Measurements from ENCODE around the gene NRG3. TPM values are rescaled to one million over a fixed set of nuclear protein-coding genes. Genes with fewer than 3 reads are reported as not detected.

The NRG3 gene
- total RNA-seq, 1 experiment from 2014 or later: 0.66 TPM

GRCh38 chr10:82212753-82213152 lies 337.8 kb downstream of the NRG3 start:
- no peaks in the 10 kb centered on the region for H3K27me3 Mint-ChIP-seq (ENCODE audit: insufficient read depth, unreplicated experiment)
- no TSS peak for BruUV-seq (replicated peaks)
- no peaks in the 10 kb centered on the region for H3K4me1 Mint-ChIP-seq (ENCODE audit: low read depth, unreplicated experiment)
- Histone ChIP-seq H3K4me3 (ENCODE audit: low read depth, low read length) (no peak overlapping the region), H3K27me3 (replicated peaks; ENCODE audit: control insufficient read depth, insufficient read depth, low read length) (no peaks in the 10 kb centered on the region), H3K36me3 (ENCODE audit: control insufficient read depth, insufficient read depth, low read length) (no peaks in the 10 kb centered on the region), H3K9me3 (no peaks in the 10 kb centered on the region), H3K4me1 (no peaks in the 10 kb centered on the region)
- H3K36me3 Mint-ChIP-seq (ENCODE audit: insufficient read depth, unreplicated experiment): no peaks in the 10 kb centered on the region
- no peak overlapping the region for H3K4me3 Mint-ChIP-seq (ENCODE audit: unreplicated experiment)
- H3K9me3 Mint-ChIP-seq (ENCODE audit: unreplicated experiment): no peaks in the 10 kb centered on the region
- no peak for DNase-seq
- no peak overlapping the region for H3K27ac Mint-ChIP-seq (ENCODE audit: unreplicated experiment)
- CTCF ChIA-PET: no interaction called here
- intact Hi-C loops (cut with micrococcal nuclease; ENCODE audit: unreplicated experiment): no loop called here
- TF ChIP-seq CTCF (IDR thresholded peaks at IDR 0.05; ENCODE audit: insufficient read depth in 1 of 2, low read depth in 1 of 2, low read length in 1 of 2, severe bottlenecking in 1 of 2, unreplicated experiment in 1 of 2): no peak
- POLR2A ChIA-PET: no interaction called here

GRCh38 chr10:82213784-82214183 lies 338.8 kb downstream of the NRG3 start:
- intact Hi-C loops (cut with micrococcal nuclease; ENCODE audit: unreplicated experiment): no loop called here
- Mint-ChIP-seq H3K4me3 (ENCODE audit: unreplicated experiment) (no peak overlapping the region), H3K27ac (ENCODE audit: unreplicated experiment) (no peak overlapping the region), H3K36me3 (ENCODE audit: insufficient read depth, unreplicated experiment) (no peaks in the 10 kb centered on the region), H3K9me3 (ENCODE audit: unreplicated experiment) (no peaks in the 10 kb centered on the region), H3K27me3 (ENCODE audit: insufficient read depth, unreplicated experiment) (no peaks in the 10 kb centered on the region), H3K4me1 (ENCODE audit: low read depth, unreplicated experiment) (no peaks in the 10 kb centered on the region)
- H3K27me3 ChIP-seq (replicated peaks; ENCODE audit: control insufficient read depth, insufficient read depth, low read length): no peaks in the 10 kb centered on the region
- H3K4me3 ChIP-seq (ENCODE audit: low read depth, low read length): no peak overlapping the region
- CTCF ChIA-PET: no interaction called here
- no peak for TF ChIP-seq CTCF (IDR thresholded peaks at IDR 0.05; ENCODE audit: insufficient read depth in 1 of 2, low read depth in 1 of 2, low read length in 1 of 2, severe bottlenecking in 1 of 2, unreplicated experiment in 1 of 2)
- BruUV-seq (replicated peaks): no TSS peak
- no peaks in the 10 kb centered on the region for H3K9me3 ChIP-seq
- no peaks in the 10 kb centered on the region for H3K36me3 ChIP-seq (ENCODE audit: control insufficient read depth, insufficient read depth, low read length)
- no peaks in the 10 kb centered on the region for H3K4me1 ChIP-seq
- POLR2A ChIA-PET: no interaction called here
- DNase-seq: no peak

GRCh38 chr10:82221056-82221455 lies 346.1 kb downstream of the NRG3 start:
- Mint-ChIP-seq H3K36me3 (ENCODE audit: insufficient read depth, unreplicated experiment) (no peaks in the 10 kb centered on the region), H3K27ac (ENCODE audit: unreplicated experiment) (no peak overlapping the region)

More at GRCh38 chr10:82221056-82221455, 346.1 kb downstream of the NRG3 start:
- H3K4me1 Mint-ChIP-seq (ENCODE audit: low read depth, unreplicated experiment): no peaks in the 10 kb centered on the region
- ChIA-PET CTCF (no interaction called here), POLR2A (no interaction called here)
- H3K4me1 ChIP-seq: no peaks in the 10 kb centered on the region
- H3K9me3 ChIP-seq: no peaks in the 10 kb centered on the region
- H3K4me3 ChIP-seq (ENCODE audit: low read depth, low read length): no peak overlapping the region
- no peaks in the 10 kb centered on the region for H3K27me3 ChIP-seq (replicated peaks; ENCODE audit: control insufficient read depth, insufficient read depth, low read length)
- H3K36me3 ChIP-seq (ENCODE audit: control insufficient read depth, insufficient read depth, low read length): no peaks in the 10 kb centered on the region
- intact Hi-C loops (cut with micrococcal nuclease; ENCODE audit: unreplicated experiment): loop anchor here (1.0 kb wide), 1 partner anchor 156 kb away; no protein-coding TSS in a partner anchor
- H3K27me3 Mint-ChIP-seq (ENCODE audit: insufficient read depth, unreplicated experiment): no peaks in the 10 kb centered on the region
- H3K4me3 Mint-ChIP-seq (ENCODE audit: unreplicated experiment): no peak overlapping the region
- no peak for DNase-seq
- BruUV-seq (replicated peaks): no TSS peak
- TF ChIP-seq CTCF (IDR thresholded peaks at IDR 0.05; ENCODE audit: insufficient read depth in 1 of 2, low read depth in 1 of 2, low read length in 1 of 2, severe bottlenecking in 1 of 2, unreplicated experiment in 1 of 2): no peak
- no peaks in the 10 kb centered on the region for H3K9me3 Mint-ChIP-seq (ENCODE audit: unreplicated experiment)

Measured in Caco-2 (cell line).